Osteocyte (in vitro differentiated cells): Measurements from ENCODE around the gene GNAQ. TPM values are rescaled to one million over a fixed set of nuclear protein-coding genes. Genes with fewer than 3 reads are reported as not detected.
A peak's percentile ranks its signal among the peaks of the same experiment; 100 is the strongest.

Source experiments
- DNase-seq: peaks from one replicate; pipeline ENCODE4 v3.0.0; 2021; ENCODE audit warnings: mixed read lengths; ENCODE audit not compliant: unreplicated experiment; ENCODE audit errors: extremely low spot score
- H3K27ac Mint-ChIP-seq: one replicate; pipeline ENCODE4 v1.8.0; 2021; ENCODE audit warnings: mild to moderate bottlenecking, mixed read lengths; ENCODE audit not compliant: unreplicated experiment
- H3K27me3 Mint-ChIP-seq: one replicate; pipeline ENCODE4 v1.8.0; 2021; ENCODE audit warnings: mixed read lengths; ENCODE audit not compliant: unreplicated experiment
- H3K36me3 Mint-ChIP-seq: one replicate; pipeline ENCODE4 v1.8.0; 2021; ENCODE audit warnings: mixed read lengths; ENCODE audit not compliant: unreplicated experiment
- H3K4me1 Mint-ChIP-seq: one replicate; pipeline ENCODE4 v1.8.0; 2021; ENCODE audit warnings: mixed read lengths; ENCODE audit not compliant: unreplicated experiment
- H3K4me3 Mint-ChIP-seq: one replicate; pipeline ENCODE4 v1.8.0; 2021; ENCODE audit warnings: mild to moderate bottlenecking, moderate library complexity, mixed read lengths; ENCODE audit not compliant: unreplicated experiment
- H3K9me3 Mint-ChIP-seq: one replicate; pipeline ENCODE4 v1.8.0; 2021; ENCODE audit warnings: mixed read lengths; ENCODE audit not compliant: unreplicated experiment
- CTCF ChIP-seq: fragments of 200-600 bp; sonication (generic); IDR thresholded peaks from 2 replicates; pipeline ENCODE4 v1.5.0; 2021; ENCODE audit warnings: antibody characterized with exemption, mild to moderate bottlenecking, moderate library complexity
- total RNA-seq: library from RNA; stranded (reverse); gene quantifications from 2 replicates; pipeline ENCODE4 v1.2.1, GENCODE V29; 2021

Gene GNAQ
- total RNA-seq, 1 donor from 2014 or later = 65.9 TPM

DNA sequence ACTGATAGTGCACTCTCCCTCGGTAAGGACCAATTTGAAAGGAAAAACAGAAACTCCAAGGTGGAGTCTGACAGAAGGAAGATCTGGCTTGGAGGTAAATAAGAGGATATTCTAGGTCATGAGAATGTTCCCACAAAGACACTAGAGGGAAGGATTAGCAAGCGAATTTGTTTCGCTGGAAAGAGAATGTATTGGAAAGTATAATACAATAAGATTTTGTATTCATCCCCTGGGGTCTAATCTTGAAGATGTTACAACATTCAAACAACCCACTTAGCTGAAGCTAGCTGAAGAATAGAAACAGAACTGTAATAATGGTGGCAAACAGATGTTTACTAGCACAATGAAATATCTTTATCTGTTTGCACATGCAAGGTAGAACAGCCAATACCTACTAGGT is 158.7 kb downstream of the GNAQ start:
- no peak for DNase-seq
- Mint-ChIP-seq H3K4me1 (peaks cover 34% of the 10 kb centered on the region), H3K36me3 (no peaks in the 10 kb centered on the region), H3K9me3 (no peaks in the 10 kb centered on the region), H3K27ac (peak overlapping the region; percentile 42), H3K4me3 (no peak overlapping the region), H3K27me3 (no peaks in the 10 kb centered on the region)
- TF ChIP-seq CTCF = no peak

GRCh38 chr9:77872177-77872576 is 159.4 kb downstream of the GNAQ start:
- H3K36me3 Mint-ChIP-seq = no peaks in the 10 kb centered on the region
- H3K27me3 Mint-ChIP-seq = no peaks in the 10 kb centered on the region
- no peak for DNase-seq
- peak overlapping the region; percentile 42 for H3K27ac Mint-ChIP-seq
- no peak for TF ChIP-seq CTCF
- H3K4me3 Mint-ChIP-seq = no peak overlapping the region
- H3K9me3 Mint-ChIP-seq = no peaks in the 10 kb centered on the region
- peaks cover 31% of the 10 kb centered on the region for H3K4me1 Mint-ChIP-seq

- no peak for TF ChIP-seq CTCF
- no peaks in the 10 kb centered on the region for H3K27me3 Mint-ChIP-seq
- peak overlapping the region; percentile 66 for H3K27ac Mint-ChIP-seq
- H3K4me1 Mint-ChIP-seq = peaks cover 31% of the 10 kb centered on the region
- no peaks in the 10 kb centered on the region for H3K9me3 Mint-ChIP-seq
- H3K4me3 Mint-ChIP-seq = no peak overlapping the region
- DNase-seq = no peak
- H3K36me3 Mint-ChIP-seq = no peaks in the 10 kb centered on the region
Measured at GRCh38 chr9:77871483-77871882, 160.1 kb downstream of the GNAQ start.

- H3K4me3 Mint-ChIP-seq = no peak overlapping the region
- H3K27me3 Mint-ChIP-seq = no peaks in the 10 kb centered on the region
- no peak for DNase-seq
- H3K4me1 Mint-ChIP-seq = peaks cover 8% of the 10 kb centered on the region
- peaks cover 9% of the 10 kb centered on the region for H3K9me3 Mint-ChIP-seq
- H3K36me3 Mint-ChIP-seq = peaks cover 15% of the 10 kb centered on the region
- TF ChIP-seq CTCF = no peak
- no peak overlapping the region for H3K27ac Mint-ChIP-seq
Measured at GRCh38 chr9:77866878-77867277, 164.7 kb downstream of the GNAQ start.

DNA sequence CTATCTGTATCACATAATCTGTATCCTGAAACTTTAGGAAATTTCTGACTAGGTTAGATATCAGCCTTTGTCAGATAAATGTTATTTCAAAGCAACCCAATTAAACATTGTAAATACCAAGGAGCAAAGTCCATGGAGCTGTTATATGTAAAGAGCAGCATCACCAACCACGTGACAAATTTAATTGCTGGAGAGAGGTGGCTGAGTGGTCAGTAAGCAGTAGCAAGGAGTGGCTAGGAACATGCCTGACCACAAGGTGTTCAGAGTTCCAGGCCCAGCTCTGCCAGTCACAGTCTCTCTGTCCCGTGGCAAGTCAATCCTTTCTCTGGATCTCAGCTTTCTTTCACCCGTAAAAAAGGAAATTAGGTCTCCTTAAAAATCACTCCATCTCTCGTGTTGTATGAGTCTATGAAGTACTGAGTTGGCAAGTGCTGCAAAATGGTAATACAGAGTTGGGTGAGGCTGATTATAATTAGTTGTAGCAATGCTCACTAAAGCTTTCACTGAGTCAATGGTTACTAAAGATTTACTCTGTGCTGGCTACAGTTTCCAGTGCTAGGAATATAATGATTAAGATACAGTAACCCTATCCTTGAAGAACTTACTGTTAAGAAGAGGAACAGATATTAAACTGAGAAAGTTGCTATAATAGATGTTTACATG is 166.1 kb downstream of the GNAQ start:
- peaks cover 9% of the 10 kb centered on the region for H3K9me3 Mint-ChIP-seq
- H3K4me3 Mint-ChIP-seq = no peak overlapping the region
- DNase-seq = no peak
- H3K27ac Mint-ChIP-seq = no peak overlapping the region
- H3K27me3 Mint-ChIP-seq = no peaks in the 10 kb centered on the region
- no peak for TF ChIP-seq CTCF
- peaks cover 5% of the 10 kb centered on the region for H3K4me1 Mint-ChIP-seq
- peaks cover 15% of the 10 kb centered on the region for H3K36me3 Mint-ChIP-seq
